ENCODE measurements around the gene CAMK4.
A peak's percentile ranks its signal among the peaks of the same experiment; 100 is the strongest.

CAMK4 gene

DNA sequence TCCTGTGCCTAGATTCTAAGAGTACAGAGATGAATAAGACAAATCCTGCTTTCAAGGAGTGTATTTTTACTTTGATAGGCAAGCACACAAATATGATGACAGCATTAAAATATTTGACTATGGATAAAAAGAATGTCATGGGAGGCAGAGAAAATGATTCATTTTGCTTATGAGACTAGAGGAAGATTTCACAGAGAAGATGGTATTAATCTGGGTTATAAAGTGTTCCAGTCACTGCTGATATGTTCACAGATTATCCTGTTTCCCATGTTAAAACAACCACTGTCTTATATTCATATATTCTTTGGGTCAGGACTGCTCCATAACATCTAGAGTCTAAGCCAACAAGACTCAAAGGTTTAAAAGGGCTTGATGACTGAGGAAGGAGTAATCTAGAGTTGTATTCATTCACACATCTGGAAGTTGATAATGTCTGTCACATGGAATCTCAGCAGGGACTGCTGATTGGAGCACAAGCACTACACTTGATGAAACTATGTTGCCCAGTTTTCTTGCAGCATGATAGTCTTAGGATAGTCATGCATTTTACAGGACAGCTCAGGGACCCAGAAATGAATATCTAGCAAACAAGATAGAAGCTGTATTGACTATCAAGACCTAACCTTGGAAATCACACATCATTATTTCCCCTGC lies 208.8 kb downstream of the CAMK4 start:
- no peak for DNase-seq (ENCODE audit: low spot score)

DNA sequence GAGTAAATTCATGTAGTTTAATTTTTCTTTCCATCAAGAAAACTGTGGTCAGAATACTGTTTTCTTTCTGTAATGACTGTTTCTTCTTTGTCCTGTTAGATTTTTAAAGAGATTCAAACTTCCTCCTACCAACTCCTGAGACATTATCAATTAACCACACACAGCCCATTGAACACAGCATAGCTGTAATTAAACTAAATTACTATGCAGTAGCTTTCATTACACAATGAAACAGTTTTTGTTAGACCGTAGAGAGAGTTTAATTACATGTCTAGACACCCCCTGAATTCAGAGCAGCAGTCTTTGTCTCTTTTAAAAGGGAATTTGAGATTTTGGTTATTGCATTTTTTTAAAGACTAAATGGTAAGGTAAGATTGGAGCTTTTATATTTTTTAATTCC lies 210.6 kb downstream of the CAMK4 start:
- DNase-seq (ENCODE audit: low spot score) = no peak

DNA sequence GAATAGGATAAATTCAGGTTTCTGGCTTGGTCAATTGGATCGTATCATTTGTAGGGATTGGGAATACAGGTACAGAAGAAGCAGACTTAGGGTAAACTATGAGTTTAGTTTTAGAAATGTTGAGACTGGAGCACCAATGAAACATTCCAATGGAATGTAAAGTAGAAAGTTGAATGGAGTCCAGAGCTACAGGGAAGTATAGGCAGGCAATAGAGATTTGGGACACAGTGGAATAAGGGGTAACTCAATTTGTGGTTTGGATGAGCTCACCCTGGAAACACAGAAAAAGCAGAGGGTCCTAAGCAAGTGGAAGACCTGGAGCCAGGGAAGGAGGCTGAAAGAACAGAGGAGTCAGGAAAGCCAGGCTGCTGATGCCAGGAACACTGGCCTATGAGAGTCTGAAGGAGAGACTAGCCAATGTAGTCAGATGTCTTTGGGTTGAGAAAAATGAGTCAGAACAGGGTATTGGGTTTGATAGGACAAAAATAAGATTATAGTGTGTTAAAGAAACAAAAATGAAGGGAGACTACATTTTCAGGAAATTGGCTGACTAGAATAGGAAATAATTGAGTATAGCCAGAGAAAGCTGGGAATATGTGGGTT lies 215.4 kb downstream of the CAMK4 start:
- DNase-seq (ENCODE audit: low spot score) = no peak

DNA sequence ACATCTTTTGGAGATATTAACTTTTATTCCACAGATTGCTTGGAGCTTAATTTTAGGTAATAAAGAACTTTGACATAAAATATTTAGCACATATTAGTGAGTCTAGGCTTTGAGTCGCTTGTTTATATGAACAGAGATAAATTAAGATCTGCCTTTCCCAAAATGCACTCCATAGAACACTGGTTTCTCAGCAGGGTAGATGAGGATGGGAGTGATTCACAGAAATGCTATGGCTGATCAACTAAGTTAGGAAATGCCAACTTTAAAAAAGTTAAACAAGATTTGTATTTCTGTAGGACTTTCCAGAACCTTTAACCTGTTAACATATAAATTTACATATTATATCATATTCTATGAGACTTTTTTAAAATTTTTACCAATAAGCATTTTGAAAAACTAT lies 222.9 kb downstream of the CAMK4 start:
- no peak for DNase-seq (ENCODE audit: low spot score)

DNA sequence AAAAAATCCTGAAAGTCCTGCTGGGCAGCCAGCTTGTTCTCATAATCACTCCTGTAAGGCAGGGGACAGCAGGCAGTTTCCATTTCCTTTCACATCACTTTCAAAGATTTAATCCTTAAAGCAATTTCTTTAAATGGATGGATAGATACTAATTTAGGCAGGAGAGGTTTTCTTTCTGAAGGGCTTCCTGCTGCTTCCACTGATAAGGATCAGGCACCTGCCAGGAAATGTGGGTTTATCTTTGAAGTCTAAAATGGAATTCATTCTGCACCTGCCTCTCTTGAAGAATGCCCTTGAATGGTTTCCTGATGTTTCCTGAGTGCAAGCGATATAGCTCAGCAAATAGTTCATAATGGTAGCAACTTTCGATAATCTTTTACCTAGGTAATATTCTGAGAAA lies 223.6 kb downstream of the CAMK4 start:
- DNase-seq (ENCODE audit: low spot score) = no peak

DNA sequence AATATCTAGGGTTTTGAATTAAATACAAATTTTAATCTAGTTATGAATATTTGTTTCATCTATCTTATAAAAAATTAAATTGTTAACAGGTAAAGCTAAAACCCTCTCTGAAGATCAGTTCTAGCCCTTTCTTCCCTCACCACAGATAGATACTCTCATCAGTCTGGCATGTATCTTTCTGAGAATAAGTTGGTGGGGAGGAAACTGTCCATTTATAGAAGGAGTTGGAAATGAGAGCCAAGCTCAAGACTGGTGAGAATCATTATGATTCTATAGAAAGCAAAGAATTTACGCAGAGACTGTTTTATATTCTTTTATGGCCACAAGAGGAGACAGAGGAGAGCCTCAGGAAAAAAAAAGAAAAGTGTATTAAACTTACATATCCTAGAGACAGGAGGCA lies 229.1 kb downstream of the CAMK4 start:
- DNase-seq (ENCODE audit: low spot score) = no peak

DNA sequence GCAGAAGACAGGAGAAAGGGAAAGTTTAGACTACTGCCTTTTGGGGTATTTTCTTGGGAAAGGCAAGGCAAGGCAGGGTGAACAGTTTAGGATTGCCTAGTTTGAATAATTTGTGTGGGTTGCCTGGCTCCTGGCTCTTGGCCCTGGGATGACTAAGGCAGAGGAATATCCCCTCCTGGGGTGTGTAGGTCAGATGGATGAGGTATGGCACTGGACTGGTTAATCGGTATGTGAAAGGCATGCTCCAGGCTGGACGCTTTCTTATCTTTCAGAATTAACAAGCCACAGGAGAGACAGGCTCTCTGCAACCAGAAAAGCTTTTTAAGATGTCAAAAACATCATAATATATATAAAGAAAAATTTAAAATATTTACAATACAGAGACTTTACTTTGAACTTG lies 229.6 kb downstream of the CAMK4 start:
- DNase-seq (ENCODE audit: low spot score) = no peak

DNA sequence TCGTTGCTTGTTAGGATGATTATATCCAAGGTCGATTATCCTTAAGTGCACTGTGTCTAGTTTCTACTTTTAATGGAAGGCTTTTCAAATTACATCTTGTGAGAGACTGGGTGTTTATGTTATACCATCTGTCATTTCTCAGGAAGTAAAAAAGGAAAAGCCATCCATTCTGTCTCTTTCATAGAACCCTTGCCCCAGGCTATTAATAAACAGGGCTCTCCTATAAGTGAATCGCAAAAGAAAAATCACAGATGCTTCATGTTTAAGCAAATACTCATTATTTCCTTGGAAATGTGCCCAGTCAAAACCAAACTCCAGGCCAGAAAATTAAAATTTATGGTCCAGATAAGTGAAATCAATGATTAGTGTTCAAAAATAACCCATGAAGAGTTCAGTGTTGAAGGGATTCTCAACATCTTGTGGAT lies 230.0 kb downstream of the CAMK4 start:
- DNase-seq (ENCODE audit: low spot score) = no peak

DNA sequence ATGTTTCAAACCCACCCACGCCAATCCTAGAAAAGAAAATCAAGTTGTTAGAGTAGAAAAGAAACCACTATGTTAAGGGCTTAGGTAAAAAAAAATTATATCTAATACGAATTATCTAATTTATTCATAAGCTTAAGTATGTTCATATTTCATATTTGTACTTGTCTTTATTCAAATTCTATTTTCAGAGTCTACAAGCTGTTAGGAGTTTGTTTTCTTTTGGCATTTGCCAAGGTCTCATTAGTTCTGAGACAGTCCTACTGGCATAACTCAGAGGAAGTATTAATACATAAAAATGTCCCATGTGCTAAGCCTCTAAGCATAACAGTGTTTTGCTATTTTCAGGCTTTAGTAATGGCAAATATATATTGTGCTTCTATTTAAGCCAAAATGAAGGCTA lies 230.6 kb downstream of the CAMK4 start:
- no peak for DNase-seq (ENCODE audit: low spot score)

DNA sequence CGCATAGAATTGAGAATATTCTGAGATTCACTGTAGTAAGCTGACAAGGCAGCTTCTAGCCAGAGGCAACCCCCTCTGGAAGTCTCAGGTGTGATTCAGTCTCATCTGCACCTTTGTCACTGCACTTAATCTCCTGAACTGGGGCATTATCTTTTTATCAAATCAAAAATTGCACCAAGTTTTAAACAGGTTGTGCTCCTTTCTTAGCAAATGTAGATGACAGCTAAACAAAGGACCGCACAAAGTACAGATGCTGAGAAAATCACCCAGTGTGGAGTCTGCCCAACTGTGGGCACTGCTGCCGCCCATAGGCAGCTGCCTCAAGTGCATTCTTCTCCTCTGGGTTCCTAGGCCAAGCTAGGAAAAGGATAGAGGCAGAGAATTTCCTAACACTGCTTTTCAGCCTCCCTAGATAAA lies 237.1 kb downstream of the CAMK4 start:
- DNase-seq (ENCODE audit: low spot score) = peak; percentile 8

DNA sequence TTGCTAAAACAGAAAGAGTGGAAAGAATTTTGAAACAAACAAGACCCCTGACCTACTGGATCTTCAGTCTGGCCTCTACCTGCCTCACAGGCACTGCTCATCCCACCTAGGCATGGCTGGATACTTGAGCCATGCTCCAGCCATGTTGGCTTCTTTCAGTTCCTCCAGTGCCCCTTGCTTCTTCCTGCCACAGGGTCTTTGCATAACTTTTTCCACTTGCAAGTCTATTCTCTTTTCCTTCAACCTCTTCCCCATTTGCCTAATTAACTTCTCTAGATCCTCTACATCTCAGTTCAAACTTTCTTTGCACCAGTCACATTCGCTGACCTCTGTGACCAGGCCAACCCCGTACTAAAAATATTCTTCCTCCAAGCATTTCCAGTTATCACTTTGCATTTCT lies 237.8 kb downstream of the CAMK4 start:
- no peak for DNase-seq (ENCODE audit: low spot score)

DNA sequence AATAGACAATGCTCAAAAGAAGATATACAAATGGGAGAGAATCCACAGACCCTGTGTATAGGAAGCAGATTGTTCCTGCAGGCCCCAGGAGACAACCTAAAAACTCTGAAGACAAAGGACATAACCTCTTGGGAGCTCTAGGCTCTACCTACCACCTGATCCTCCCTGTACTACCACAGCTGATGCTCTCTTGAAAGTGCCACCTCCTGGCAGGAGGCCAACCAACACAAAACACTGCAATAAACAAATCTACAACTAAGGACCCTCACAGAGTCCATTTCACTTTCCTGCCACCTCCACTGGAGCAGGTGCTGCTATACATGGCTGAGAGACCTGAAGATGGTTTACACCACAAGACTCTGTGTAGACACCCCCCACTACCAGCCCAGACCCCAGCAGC lies 239.1 kb downstream of the CAMK4 start:
- no peak for DNase-seq (ENCODE audit: low spot score)

DNA sequence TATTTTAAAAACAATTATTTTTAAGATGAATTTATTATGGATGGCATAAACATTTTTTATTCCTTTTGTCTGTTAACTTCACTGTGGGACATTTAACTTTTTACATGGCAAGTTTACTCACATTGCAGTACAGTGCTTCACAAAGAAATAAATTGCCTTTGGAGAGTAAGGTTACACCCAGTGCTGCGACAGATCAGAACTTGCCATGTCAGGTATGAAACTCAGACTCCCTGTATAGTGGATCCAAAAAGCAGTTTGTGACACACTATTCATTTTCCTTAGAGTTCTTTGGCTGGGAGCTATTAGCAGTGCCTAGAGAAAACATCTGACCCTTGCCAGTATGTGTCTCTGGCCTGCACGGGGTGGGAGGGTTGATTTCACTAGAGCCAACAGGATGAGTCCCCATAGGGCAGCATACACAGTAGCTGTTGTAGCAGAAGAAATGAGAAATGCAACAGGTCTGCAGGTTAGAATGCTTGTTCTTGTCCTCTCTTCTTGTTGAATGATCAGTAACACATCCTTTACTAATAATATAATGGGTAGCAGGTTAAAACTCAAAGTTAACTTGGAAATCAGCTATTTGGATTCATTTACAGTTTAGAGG lies 245.2 kb downstream of the CAMK4 start:
- DNase-seq (ENCODE audit: low spot score) = no peak

DNA sequence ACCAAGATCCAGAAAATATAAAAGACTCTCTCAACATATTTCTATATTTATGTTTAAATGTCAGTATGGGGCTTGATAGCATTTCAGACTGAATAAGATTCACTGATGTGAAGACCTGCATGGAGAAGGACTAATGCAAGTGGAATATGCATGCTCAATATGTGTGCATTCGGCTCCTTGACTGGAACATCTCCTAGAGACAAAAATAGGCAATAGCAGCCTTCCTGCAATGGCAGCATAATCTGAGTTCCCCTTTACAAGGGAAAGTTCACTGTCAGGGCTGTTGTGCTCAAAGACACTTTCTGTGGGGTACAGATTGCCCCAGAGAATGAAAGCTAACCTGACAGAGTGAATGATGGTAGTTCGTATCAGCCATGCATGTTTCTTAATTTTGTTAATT lies 245.7 kb downstream of the CAMK4 start:
- no peak for DNase-seq (ENCODE audit: low spot score)

DNA sequence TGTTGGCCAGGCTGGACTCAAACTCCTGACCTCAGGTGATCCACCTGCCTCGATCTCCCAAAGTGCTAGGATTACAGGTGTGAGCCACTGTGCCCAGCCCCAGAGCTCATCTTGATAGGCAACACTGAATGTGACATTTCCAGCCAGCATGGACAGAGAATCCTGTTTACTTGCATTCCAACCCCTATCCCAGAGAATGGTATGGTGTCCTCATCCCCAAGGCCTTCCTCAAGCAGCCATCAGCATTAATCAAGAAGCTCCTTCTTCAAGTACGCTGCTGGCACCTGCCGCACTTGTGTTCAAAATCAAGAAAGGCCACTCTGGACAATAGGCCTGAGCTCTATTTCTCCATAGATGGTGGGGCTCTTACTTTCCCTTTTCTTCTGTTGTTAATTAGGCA lies 247.9 kb downstream of the CAMK4 start:
- no peak for DNase-seq (ENCODE audit: low spot score)

DNA sequence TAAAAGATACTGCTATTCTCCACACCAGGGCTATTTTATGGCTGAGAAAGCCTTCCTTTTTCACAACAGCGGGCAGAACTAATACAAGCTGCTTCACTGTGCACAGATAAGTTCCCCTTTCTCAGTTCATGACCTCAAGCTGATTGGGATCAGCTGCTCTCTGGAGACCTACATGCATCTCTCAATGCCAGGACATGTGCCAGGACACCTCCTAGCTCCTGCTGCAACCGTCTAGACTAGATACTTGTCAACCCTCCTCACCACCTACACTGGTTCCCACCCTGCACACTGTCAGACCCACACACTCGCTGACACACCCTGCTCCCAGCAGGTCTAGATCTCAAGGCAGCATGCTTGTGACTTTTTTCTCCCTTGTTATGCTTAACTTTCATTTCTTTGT lies 248.4 kb downstream of the CAMK4 start:
- DNase-seq (ENCODE audit: low spot score) = no peak

DNA sequence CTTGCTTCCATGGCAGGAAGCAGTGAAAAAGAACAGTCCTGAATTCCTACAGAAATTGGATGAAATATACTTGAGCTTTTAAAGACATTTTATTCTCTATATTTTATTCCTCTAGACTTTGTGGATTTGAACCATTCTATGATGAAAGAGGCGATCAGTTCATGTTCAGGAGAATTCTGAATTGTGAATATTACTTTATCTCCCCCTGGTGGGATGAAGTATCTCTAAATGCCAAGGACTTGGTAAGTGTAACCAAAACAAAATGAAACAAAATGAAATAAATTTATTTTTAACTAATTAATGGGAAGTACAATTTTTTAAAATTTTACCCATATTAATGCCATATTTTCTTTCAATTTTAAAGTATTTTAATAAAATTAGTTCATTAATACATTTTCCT lies 254.1 kb downstream of the CAMK4 start:
- DNase-seq (ENCODE audit: low spot score) = no peak

DNA sequence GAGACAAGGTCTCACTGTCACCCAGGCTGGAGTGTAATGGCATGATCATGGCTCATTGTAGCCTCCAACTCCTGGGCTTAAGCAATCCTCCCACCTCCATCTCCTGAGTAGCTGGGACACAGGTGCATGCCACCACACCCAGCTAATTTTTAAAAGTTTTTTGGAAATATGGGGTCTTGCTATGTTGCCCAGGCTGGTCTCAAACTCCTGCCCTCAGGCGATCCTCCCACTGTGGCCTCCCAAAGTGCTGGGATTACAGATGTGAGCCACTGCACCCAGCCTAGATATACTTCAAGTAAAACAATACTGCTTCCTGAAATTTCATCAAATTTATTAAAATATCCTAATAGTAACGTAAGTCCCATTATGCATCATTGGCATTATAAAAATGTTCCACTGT lies 254.7 kb downstream of the CAMK4 start:
- no peak for DNase-seq (ENCODE audit: low spot score)

DNA sequence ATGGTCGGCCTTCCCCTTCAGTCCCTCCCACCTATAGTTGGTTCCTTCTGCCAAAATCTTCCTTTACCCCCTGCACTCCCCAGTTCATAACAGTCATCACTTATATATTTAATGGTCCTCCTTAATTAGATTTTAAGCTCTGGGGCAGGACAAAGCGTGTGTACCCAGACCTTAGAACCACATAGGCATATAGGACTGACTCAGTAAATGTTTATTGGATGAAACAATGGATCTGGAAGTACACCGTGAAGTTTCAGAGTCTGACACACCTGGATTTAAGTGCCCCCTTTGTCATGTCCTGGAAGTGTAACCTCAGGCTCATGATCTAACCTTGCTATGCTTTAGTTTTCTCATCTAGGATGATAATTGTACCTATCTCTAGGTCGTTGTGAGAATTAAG lies 256.2 kb downstream of the CAMK4 start:
- no peak for DNase-seq (ENCODE audit: low spot score)

DNA sequence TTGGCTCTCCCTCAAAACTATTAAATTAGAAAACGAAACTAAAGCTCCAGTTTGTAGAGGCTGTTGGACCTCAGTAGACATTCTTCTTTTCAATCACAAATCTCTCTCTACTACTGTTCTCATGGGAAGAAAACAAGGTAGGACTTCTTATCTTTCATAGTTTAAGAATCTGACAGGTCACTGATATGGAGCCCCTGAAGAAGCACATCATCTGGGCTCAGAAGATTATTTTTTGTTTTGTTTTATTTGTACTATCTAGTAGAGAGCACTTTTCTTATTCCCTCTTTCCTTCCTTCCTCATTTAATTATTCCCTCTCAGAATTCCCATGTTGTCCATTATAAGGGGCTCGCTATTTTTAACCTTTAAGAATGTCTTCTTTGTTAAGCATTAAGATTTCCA lies 261.9 kb downstream of the CAMK4 start:
- no peak for DNase-seq (ENCODE audit: low spot score)

DNA sequence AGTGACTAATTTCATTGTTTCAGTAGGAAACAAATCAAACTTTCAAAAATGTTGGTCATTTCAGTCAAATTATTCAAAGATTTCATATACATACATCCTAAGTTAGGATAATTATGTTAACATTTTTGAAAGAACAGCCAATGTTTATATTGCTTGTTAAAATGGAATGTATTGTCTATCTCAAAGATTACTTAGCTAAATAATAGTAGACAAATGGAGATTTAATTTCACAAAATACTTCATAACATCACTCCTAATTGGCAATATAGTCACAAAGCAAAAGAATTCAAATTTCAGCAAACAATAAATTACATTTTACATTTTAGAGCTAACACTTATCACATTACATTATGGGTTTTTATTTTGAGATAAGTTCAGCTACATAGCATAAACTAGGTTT lies 262.7 kb downstream of the CAMK4 start:
- no peak for DNase-seq (ENCODE audit: low spot score)

DNA sequence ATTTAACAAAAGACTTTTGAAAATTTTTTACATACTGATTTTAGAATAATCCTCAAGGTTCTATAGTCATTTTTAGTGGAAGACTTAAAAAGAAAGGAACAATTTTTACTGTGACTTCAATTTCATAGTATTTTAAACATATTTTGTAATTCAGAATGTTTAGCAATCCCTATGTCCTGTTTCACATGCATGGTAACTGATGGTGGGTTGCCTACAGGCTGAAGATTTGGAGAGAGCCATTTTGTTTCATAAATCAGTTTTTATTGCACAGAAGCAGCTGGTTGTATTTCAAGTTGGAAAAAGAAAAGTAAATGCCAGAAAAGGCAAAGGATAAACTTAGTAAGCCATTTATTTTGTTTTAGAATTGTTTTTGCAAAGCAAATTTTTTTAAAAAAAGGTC lies 264.2 kb downstream of the CAMK4 start:
- no peak for DNase-seq (ENCODE audit: low spot score)

DNA sequence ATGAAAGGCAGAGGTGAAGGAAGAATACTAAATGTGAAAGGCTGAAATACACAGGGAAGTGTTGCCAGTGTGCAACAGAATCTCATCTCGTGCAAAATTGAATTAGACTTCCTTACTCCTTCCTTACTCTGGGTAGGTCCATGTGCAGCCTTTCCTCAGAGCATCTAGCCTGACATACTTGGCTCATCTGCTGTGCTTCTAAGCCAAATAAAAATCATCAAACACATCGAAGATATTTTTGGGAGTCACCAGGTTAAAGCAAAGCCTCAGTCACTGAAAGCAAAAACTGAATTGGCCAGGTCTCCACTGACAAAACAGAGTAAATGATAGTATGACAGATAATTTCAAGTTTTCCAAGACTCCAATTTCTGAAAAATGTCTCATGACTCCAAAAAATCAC lies 268.8 kb downstream of the CAMK4 start:
- DNase-seq (ENCODE audit: low spot score) = no peak

All from RKO (cell line).